Caco-2 (cell line): ENCODE data around the gene PEG3. TPM values are rescaled to one million over a fixed set of nuclear protein-coding genes. Genes with fewer than 3 reads are reported as not detected.

ENCODE experiments used
- BruUV-seq: library from RNA; stranded (reverse); fragments of 400-500 nt; replicated peaks from 2 replicates; lab custom pipeline; 2021; lab: Mats Ljungman, UMichigan
- CTCF ChIA-PET: fragments of 300-600 bp; sonication (Branson Sonifier 250); formaldehyde crosslinking; loops from one replicate; lab custom pipeline; 2022; ENCODE audit warnings: antibody characterized with exemption; lab: Charles Lee
- POLR2A ChIA-PET: fragments of 300-600 bp; sonication (Branson Sonifier 250); formaldehyde crosslinking; loops from one replicate; lab custom pipeline; 2022; ENCODE audit warnings: antibody characterized with exemption; lab: Charles Lee
- DNase-seq, 2 experiments: peaks; one replicate each; pipeline versions ENCODE4 v3.0.0 to v3.0.0-alpha.2; 2020 to 2022
- H3K27me3 ChIP-seq: replicated peaks from 2 replicates; pipeline ENCODE4 v1.6.0; 2011; ENCODE audit warnings: low read length; ENCODE audit not compliant: control insufficient read depth, insufficient read depth
- H3K36me3 ChIP-seq: 2 replicates; pipeline ENCODE4 v1.5.1; 2011; ENCODE audit warnings: low read length; ENCODE audit not compliant: control insufficient read depth, insufficient read depth
- H3K4me1 ChIP-seq: fragments of 250-450 bp; sonication (Bioruptor Pico); 2 replicates; pipeline ENCODE4 v1.5.1; 2020; ENCODE audit warnings: mild to moderate bottlenecking
- H3K4me3 ChIP-seq: 2 replicates; pipeline ENCODE4 v1.5.1; 2011; ENCODE audit warnings: low read depth, mild to moderate bottlenecking, control low read depth, low read length
- H3K9me3 ChIP-seq: fragments of 250-450 bp; sonication (Bioruptor Pico); 2 replicates; pipeline ENCODE4 v1.5.1; 2020; ENCODE audit warnings: mild to moderate bottlenecking, moderate library complexity
- H3K27ac Mint-ChIP-seq: one replicate; pipeline ENCODE4 v1.8.0; 2022; ENCODE audit warnings: mixed read lengths; ENCODE audit not compliant: unreplicated experiment
- H3K27me3 Mint-ChIP-seq: one replicate; pipeline ENCODE4 v1.8.0; 2022; ENCODE audit warnings: mixed read lengths; ENCODE audit not compliant: insufficient read depth, unreplicated experiment
- H3K36me3 Mint-ChIP-seq: one replicate; pipeline ENCODE4 v1.8.0; 2022; ENCODE audit warnings: mild to moderate bottlenecking, mixed read lengths; ENCODE audit not compliant: insufficient read depth, unreplicated experiment
- H3K4me1 Mint-ChIP-seq: one replicate; pipeline ENCODE4 v1.8.0; 2022; ENCODE audit warnings: low read depth, mixed read lengths; ENCODE audit not compliant: unreplicated experiment
- H3K4me3 Mint-ChIP-seq: one replicate; pipeline ENCODE4 v1.8.0; 2022; ENCODE audit warnings: mild to moderate bottlenecking, moderate library complexity, mixed read lengths; ENCODE audit not compliant: unreplicated experiment
- H3K9me3 Mint-ChIP-seq: one replicate; pipeline ENCODE4 v1.8.0; 2022; ENCODE audit warnings: mixed read lengths; ENCODE audit not compliant: unreplicated experiment
- CTCF ChIP-seq, 2 experiments: fragments of 200-600 bp in 1 of 2; IDR thresholded peaks; 1 replicate in 1 of 2; 2 replicates in 1 of 2; pipeline versions ENCODE4 v1.5.1 to v1.8.0; 2011 to 2022; ENCODE audit warnings: antibody characterized with exemption in 1 of 2, control low read depth in 1 of 2, inconsistent platforms in 1 of 2, low read depth in 1 of 2, low read length in 1 of 2, mild to moderate bottlenecking in 1 of 2, moderate library complexity in 1 of 2; ENCODE audit not compliant: insufficient read depth in 1 of 2, severe bottlenecking in 1 of 2, unreplicated experiment in 1 of 2
- intact Hi-C: fragments of 100-400 bp; cut with micrococcal nuclease; formaldehyde crosslinking; loops from one replicate; pipeline ENCODE4 v1.10.0; 2022; ENCODE audit not compliant: unreplicated experiment
- total RNA-seq: library from RNA; stranded (reverse); gene quantifications from 2 replicates; pipeline ENCODE4 v1.2.3, GENCODE V29; 2022

The PEG3 gene
- total RNA-seq, 1 experiment from 2014 or later: not detected

GRCh38 chr19:56823956-56824355 lies 16.6 kb downstream of the PEG3 start:
- Mint-ChIP-seq H3K4me1 (no peaks in the 10 kb centered on the region), H3K36me3 (no peaks in the 10 kb centered on the region), H3K27ac (no peak overlapping the region), H3K4me3 (no peak overlapping the region), H3K27me3 (no peaks in the 10 kb centered on the region), H3K9me3 (peaks cover 50% of the 10 kb centered on the region)
- Histone ChIP-seq H3K36me3 (no peaks in the 10 kb centered on the region), H3K4me1 (no peaks in the 10 kb centered on the region), H3K27me3 (no peaks in the 10 kb centered on the region), H3K9me3 (0 out of 2 replicates have a peak, but pooled peaks cover 5% of the 10 kb centered on the region), H3K4me3 (no peak overlapping the region)
- no peak for DNase-seq
- intact Hi-C loops: no loop called here
- POLR2A ChIA-PET: no interaction called here
- no TSS peak for BruUV-seq
- CTCF ChIA-PET: no interaction called here
- TF ChIP-seq CTCF (IDR thresholded peaks at IDR 0.05; ENCODE audit: insufficient read depth in 1 of 2, low read depth in 1 of 2, low read length in 1 of 2, severe bottlenecking in 1 of 2, unreplicated experiment in 1 of 2): no peak

- no peak for DNase-seq
- TF ChIP-seq CTCF (IDR thresholded peaks at IDR 0.05; ENCODE audit: insufficient read depth in 1 of 2, low read depth in 1 of 2, low read length in 1 of 2, severe bottlenecking in 1 of 2, unreplicated experiment in 1 of 2): no peak
- CTCF ChIA-PET: no interaction called here
- Histone ChIP-seq H3K4me1 (no peaks in the 10 kb centered on the region), H3K27me3 (no peaks in the 10 kb centered on the region), H3K4me3 (no peak overlapping the region), H3K9me3 (0 out of 2 replicates have a peak, but pooled peaks cover 9% of the 10 kb centered on the region), H3K36me3 (no peaks in the 10 kb centered on the region)
- H3K9me3 Mint-ChIP-seq: peaks cover 55% of the 10 kb centered on the region
- BruUV-seq: no TSS peak
- no peaks in the 10 kb centered on the region for H3K4me1 Mint-ChIP-seq
- no peaks in the 10 kb centered on the region for H3K36me3 Mint-ChIP-seq
- intact Hi-C loops: no loop called here
- no peak overlapping the region for H3K27ac Mint-ChIP-seq
- H3K4me3 Mint-ChIP-seq: no peak overlapping the region
- POLR2A ChIA-PET: no interaction called here
- no peaks in the 10 kb centered on the region for H3K27me3 Mint-ChIP-seq
Observed at GRCh38 chr19:56823417-56823816, 17.1 kb downstream of the PEG3 start.

GRCh38 chr19:56822755-56823154 lies 17.8 kb downstream of the PEG3 start:
- Histone ChIP-seq H3K4me3 (no peak overlapping the region), H3K4me1 (no peaks in the 10 kb centered on the region), H3K9me3 (0 out of 2 replicates have a peak, but pooled peaks cover 9% of the 10 kb centered on the region), H3K36me3 (no peaks in the 10 kb centered on the region), H3K27me3 (no peaks in the 10 kb centered on the region)
- no peak overlapping the region for H3K4me3 Mint-ChIP-seq
- CTCF ChIA-PET: no interaction called here
- H3K4me1 Mint-ChIP-seq: no peaks in the 10 kb centered on the region
- no TSS peak for BruUV-seq
- no peak for DNase-seq
- POLR2A ChIA-PET: no interaction called here
- peaks cover 62% of the 10 kb centered on the region for H3K9me3 Mint-ChIP-seq
- TF ChIP-seq CTCF (IDR thresholded peaks at IDR 0.05; ENCODE audit: insufficient read depth in 1 of 2, low read depth in 1 of 2, low read length in 1 of 2, severe bottlenecking in 1 of 2, unreplicated experiment in 1 of 2): no peak
- intact Hi-C loops: no loop called here
- no peaks in the 10 kb centered on the region for H3K36me3 Mint-ChIP-seq
- no peaks in the 10 kb centered on the region for H3K27me3 Mint-ChIP-seq
- no peak overlapping the region for H3K27ac Mint-ChIP-seq
